Transverse colon (tissue), 4 donors: ENCODE results near the gene TMEM123. TPM values are rescaled to one million over a fixed set of nuclear protein-coding genes. Genes with fewer than 3 reads are reported as not detected.
A peak's percentile ranks its signal among the peaks of the same experiment; 100 is the strongest.

Experiments
- DNase-seq: peaks from one replicate; pipeline ENCODE4 v3.0.0-alpha.2; 2019
- H3K27ac ChIP-seq, 4 donors: fragments of 200-600 bp; sonication (generic); 2 replicates each; pipeline ENCODE4 v1.5.1; 2016 to 2018; ENCODE audit warnings: inconsistent platforms in 4 of 4
- H3K27me3 ChIP-seq: fragments of 200-600 bp; sonication (generic); 2 replicates; pipeline ENCODE4 v1.5.1; 2017; ENCODE audit warnings: inconsistent platforms
- H3K36me3 ChIP-seq, 4 donors: fragments of 200-600 bp; sonication (generic); 2 replicates each; pipeline ENCODE4 v1.5.1; 2017 to 2019; ENCODE audit warnings: inconsistent platforms in 4 of 4
- H3K4me1 ChIP-seq, 4 donors: fragments of 200-600 bp; sonication (generic); 2 replicates each; pipeline ENCODE4 v1.5.1; 2017 to 2020; ENCODE audit warnings: inconsistent platforms in 4 of 4
- H3K4me3 ChIP-seq, 4 donors: fragments of 200-600 bp; sonication (generic); 1 replicate in 1 of 4; 2 replicates in 3 of 4; pipeline versions ENCODE4 v1.5.1 to v1.6.1; 2017 to 2019; ENCODE audit warnings: inconsistent platforms in 4 of 4
- H3K9me3 ChIP-seq, 2 donors: fragments of 200-600 bp; sonication (generic); 2 replicates each; pipeline ENCODE4 v1.5.1; 2017 to 2019; ENCODE audit warnings: inconsistent platforms in 2 of 2
- EP300 ChIP-seq: sonication (generic); formaldehyde crosslinking; IDR thresholded peaks from one replicate; pipeline ENCODE4 v1.6.1; 2017; ENCODE audit warnings: antibody characterized with exemption, low read depth
- POLR2A ChIP-seq: fragments of 450-650 bp; IDR thresholded peaks from one replicate; pipeline ENCODE4 v1.6.1; 2016; ENCODE audit warnings: antibody characterized with exemption, mild to moderate bottlenecking, moderate library complexity
- POLR2AphosphoS5 ChIP-seq, 3 donors: sonication (generic); formaldehyde crosslinking; IDR thresholded peaks; one replicate each; pipeline ENCODE4 v1.6.1; 2016; ENCODE audit warnings: antibody characterized with exemption in 3 of 3
- WGBS, 2 donors: methylation state at CpG; one replicate each; pipeline ENCODE4 v1.1.5; 2018; ENCODE audit warnings: low coverage in 1 of 2; 5-methylcytosine and 5-hydroxymethylcytosine counted together
- in situ Hi-C, 4 donors: fragments of 200-750 bp; cut with MboI; loops; one replicate each; pipeline versions ENCODE4 v1.15.0 to v1.15.1; 2017; ENCODE audit warnings: low sequenced_read_pairs in 3 of 4, low pct_ligation_motif_present in 1 of 4, low pct_unique_long_range_greater_than_20kb in 1 of 4
- intact Hi-C: fragments of 100-400 bp; cut with DNase I; formaldehyde crosslinking; loops from one replicate; pipeline ENCODE4 v1.15.1; 2023; ENCODE audit warnings: low total_unique reads
- total RNA-seq, 4 donors: library from RNA; depleted of rRNA; stranded (reverse); fragments of >200 nt; gene quantifications; one replicate each; pipeline ENCODE4 v1.1.0, GENCODE V29; 2016
- TF ChIP-seq, protein P1 (sequence below), 5 experiments: fragments of 200-600 bp in 3 of 5; fragments of 450-650 bp in 2 of 5; sonication (generic) in 3 of 5; IDR thresholded peaks; 1 replicate in 2 of 5; 2 replicates in 3 of 5; pipeline ENCODE4 v1.5.1; 2016 to 2017; ENCODE audit warnings: antibody characterized with exemption in 5 of 5, inconsistent platforms in 3 of 5, mild to moderate bottlenecking in 2 of 5, moderate library complexity in 1 of 5

Gene TMEM123
- total RNA-seq, 4 donors from 2014 or later: 55.4 to 137 (median 104) TPM

DNA sequence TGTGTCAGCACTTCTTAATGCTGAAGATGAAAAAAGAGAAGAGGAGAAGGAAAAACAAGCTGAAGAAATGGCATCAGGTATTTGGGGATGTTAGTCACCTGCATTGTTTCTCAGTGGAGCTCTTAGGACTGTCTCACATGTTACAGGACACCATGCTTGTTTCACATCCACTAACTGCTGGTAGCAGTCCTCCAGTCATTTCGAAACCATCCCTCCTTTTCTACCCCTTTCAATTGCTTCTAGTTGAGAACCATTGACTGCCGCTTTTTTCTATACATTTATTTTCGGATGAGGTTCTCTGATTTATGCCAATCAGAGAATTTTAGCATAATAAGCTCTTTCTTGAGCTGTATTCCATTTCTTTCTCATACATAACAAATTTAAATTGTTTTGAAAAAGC is 84.1 kb downstream of the TMEM123 start:
- Histone ChIP-seq H3K27me3 (no peaks in the 10 kb centered on the region), H3K36me3 (peaks cover 0 to 53% (median 13%) of the 10 kb centered on the region in 4 donors), H3K4me3 (no peak overlapping the region), H3K4me1 (peaks cover 0 to 12% (median 4%) of the 10 kb centered on the region in 4 donors), H3K27ac (no peak overlapping the region), H3K9me3 (no peaks in the 10 kb centered on the region)
- no peak for DNase-seq
- TF ChIP-seq, protein P1, sequence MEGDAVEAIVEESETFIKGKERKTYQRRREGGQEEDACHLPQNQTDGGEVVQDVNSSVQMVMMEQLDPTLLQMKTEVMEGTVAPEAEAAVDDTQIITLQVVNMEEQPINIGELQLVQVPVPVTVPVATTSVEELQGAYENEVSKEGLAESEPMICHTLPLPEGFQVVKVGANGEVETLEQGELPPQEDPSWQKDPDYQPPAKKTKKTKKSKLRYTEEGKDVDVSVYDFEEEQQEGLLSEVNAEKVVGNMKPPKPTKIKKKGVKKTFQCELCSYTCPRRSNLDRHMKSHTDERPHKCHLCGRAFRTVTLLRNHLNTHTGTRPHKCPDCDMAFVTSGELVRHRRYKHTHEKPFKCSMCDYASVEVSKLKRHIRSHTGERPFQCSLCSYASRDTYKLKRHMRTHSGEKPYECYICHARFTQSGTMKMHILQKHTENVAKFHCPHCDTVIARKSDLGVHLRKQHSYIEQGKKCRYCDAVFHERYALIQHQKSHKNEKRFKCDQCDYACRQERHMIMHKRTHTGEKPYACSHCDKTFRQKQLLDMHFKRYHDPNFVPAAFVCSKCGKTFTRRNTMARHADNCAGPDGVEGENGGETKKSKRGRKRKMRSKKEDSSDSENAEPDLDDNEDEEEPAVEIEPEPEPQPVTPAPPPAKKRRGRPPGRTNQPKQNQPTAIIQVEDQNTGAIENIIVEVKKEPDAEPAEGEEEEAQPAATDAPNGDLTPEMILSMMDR (IDR thresholded peaks at IDR 0.05): no peak
- TF ChIP-seq POLR2AphosphoS5 (IDR thresholded peaks at IDR 0.05): no peak
- TF ChIP-seq EP300: no peak
- no peak for TF ChIP-seq POLR2A
- 64 to 82% methylated on average over 3 of the region's 3 CpGs for WGBS, 2 donors
- intact Hi-C loops: no loop called here
- in situ Hi-C loops: loop anchor here in 1 of 4 donors (10.0 kb wide), 1 partner anchor 126 kb away; no protein-coding TSS in a partner anchor

DNA sequence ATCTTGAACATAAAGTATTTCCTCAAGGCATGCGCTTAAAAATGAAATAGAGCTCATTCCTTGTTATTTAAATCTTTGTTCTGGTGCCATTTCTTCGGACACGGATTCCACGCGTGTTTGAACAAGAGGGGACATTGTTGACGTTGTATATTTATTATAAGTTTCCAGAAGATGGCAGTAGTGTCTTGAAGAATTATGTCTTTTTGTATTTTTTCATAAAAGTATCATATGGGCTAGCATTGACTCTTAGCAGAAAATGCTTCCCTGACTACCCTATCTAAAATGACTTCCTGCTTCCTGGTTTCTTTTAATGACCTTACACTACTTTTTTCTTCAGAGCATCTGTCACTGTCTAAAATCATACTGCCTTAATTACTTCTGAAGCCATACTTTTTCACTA is 85.2 kb downstream of the TMEM123 start:
- DNase-seq: no peak
- Histone ChIP-seq H3K4me1 (peaks cover 0 to 12% (median 4%) of the 10 kb centered on the region in 4 donors), H3K27ac (peak overlapping the region in 2 of 4 donors; percentile 12 to 23), H3K36me3 (peaks cover 0 to 59% (median 16%) of the 10 kb centered on the region in 4 donors), H3K4me3 (no peak overlapping the region), H3K9me3 (no peaks in the 10 kb centered on the region), H3K27me3 (no peaks in the 10 kb centered on the region)
- in situ Hi-C loops: loop anchor here in 1 of 4 donors (10.0 kb wide), 1 partner anchor 127 kb away; no protein-coding TSS in a partner anchor
- 37 to 39% methylated on average over 6 of the region's 6 CpGs for WGBS, 2 donors
- TF ChIP-seq POLR2A (no peak), POLR2AphosphoS5 (IDR thresholded peaks at IDR 0.05) (no peak), EP300 (no peak)
- TF ChIP-seq, protein P1 (IDR thresholded peaks at IDR 0.05): no peak
- intact Hi-C loops: no loop called here

DNA sequence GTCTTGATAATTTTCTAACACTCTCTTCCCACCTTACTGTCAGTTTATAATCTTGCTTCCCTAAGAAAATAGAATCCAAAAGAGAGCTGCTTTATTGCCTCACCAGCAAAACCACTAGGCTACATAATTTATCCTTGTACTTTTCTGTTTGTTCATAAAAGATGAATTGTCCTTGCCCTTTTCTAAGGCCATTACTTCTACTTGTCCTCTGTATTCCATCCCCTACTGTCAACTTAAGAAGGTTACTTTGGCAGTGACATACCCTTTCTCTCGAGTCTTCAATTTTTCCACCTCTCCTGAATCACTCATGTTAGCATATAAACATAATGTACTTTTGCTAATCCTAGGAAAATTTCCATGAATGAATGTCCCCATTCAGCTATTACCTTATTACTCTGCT is 87.6 kb downstream of the TMEM123 start:
- Histone ChIP-seq H3K27ac (no peak overlapping the region), H3K36me3 (peaks cover 0 to 73% (median 22%) of the 10 kb centered on the region in 4 donors), H3K4me1 (peaks cover 0 to 12% (median 4%) of the 10 kb centered on the region in 4 donors), H3K27me3 (no peaks in the 10 kb centered on the region), H3K4me3 (no peak overlapping the region), H3K9me3 (no peaks in the 10 kb centered on the region)
- intact Hi-C loops: no loop called here
- in situ Hi-C loops: loop anchor here in 1 of 4 donors (10.0 kb wide), 1 partner anchor 130 kb away; no protein-coding TSS in a partner anchor
- DNase-seq: no peak
- 69 to 75% methylated on average over 1 of the region's 1 CpG for WGBS, 2 donors
- TF ChIP-seq EP300 (no peak), POLR2A (no peak), POLR2AphosphoS5 (IDR thresholded peaks at IDR 0.05) (no peak)
- TF ChIP-seq, protein P1 (IDR thresholded peaks at IDR 0.05): no peak

DNA sequence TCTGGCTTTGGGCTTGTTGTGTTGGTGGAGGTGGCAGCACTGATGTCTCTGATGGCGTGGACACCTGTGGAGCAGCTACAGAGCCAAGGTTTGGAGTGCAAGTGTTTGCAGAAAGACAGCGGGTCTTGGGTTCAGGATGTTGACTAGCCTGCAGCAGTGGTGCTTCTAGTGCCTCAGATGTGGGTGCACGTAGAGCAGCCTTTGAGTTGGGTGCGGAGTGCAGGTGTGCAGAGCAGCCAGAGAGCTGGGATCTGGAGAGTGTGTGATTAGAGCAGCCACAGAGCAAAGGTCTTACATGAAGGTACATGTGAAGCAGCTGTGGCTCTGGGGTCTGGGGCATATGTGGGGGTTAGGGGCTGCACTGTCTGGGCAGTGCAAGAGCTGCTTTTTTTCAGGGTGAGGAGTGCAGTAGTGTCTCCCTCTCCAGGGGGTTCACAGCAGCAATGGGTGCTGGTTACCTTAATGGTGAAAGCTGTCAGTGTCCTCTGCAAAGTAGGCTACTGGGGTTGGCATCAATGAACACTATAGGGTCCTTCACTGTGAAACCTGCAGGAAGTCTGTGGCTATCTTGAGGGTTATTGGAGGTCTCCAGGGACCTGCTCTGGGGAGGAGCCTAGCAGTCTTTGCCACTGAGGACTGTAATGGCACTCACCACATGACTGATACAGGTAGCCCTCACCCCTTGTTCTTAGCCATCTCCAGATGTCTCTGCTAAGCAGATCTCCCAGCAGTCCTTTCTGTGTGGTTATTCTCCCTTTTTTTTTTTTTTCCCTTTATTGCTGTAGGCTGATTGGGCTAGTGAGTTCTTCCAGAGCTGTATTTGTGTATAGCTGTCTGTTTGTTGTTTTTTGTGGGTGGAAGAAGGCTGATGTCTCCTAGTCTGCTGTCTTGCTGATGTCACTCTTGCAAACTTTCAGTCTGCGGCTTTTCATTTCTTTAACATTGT is 91.2 kb downstream of the TMEM123 start:
- WGBS, 2 donors: 85 to 91% methylated on average over 2 to 5 of the region's 5 CpGs
- DNase-seq: no peak
- H3K9me3 ChIP-seq: no peaks in the 10 kb centered on the region
- no peak for TF ChIP-seq POLR2AphosphoS5 (IDR thresholded peaks at IDR 0.05)
- TF ChIP-seq, protein P1 (IDR thresholded peaks at IDR 0.05): no peak
- no peak for TF ChIP-seq POLR2A
- intact Hi-C loops (no loop called here), in situ Hi-C loops (loop anchor here in 1 of 4 donors (10.0 kb wide), 1 partner anchor 133 kb away; no protein-coding TSS in a partner anchor)
- H3K36me3 ChIP-seq: peaks cover 0 to 62% (median 20%) of the 10 kb centered on the region in 4 donors
- H3K4me3 ChIP-seq: no peak overlapping the region
- H3K4me1 ChIP-seq: peaks cover 0 to 8% (median 0%) of the 10 kb centered on the region in 4 donors
- no peaks in the 10 kb centered on the region for H3K27me3 ChIP-seq
- H3K27ac ChIP-seq: no peak overlapping the region
